SIG-M5 (cell line): ENCODE measurements around the gene KCNN3.
"Not testable (repeated sequence)": the region's sequence is repeated elsewhere in the genome, so short reads cannot be mapped to it uniquely, and the experiment has no call there.

Source experiments
- DNase-seq: peaks from one replicate; lab custom pipeline; 2025; lab: John Stamatoyannopoulos, UW

The KCNN3 gene

GRCh38 chr1:154703170-154703569 is 166.9 kb downstream of the KCNN3 start:
- DNase-seq: no peak

- DNase-seq: no peak
These were observed 171.6 kb downstream of the KCNN3 start for GRCh38 chr1:154698320-154699096.

GRCh38 chr1:154697710-154698109 is 172.4 kb downstream of the KCNN3 start:
- no peak for DNase-seq

- DNase-seq: no peak
These were observed 173.6 kb downstream of the KCNN3 start for GRCh38 chr1:154696456-154696855.

- DNase-seq: no peak
These were observed 174.1 kb downstream of the KCNN3 start for GRCh38 chr1:154695985-154696384.

GRCh38 chr1:154694995-154695394 is 175.1 kb downstream of the KCNN3 start:
- no peak for DNase-seq

- DNase-seq: no peak
These were observed 181.0 kb downstream of the KCNN3 start for GRCh38 chr1:154689083-154689482.

- DNase-seq: no peak
These were observed 183.6 kb downstream of the KCNN3 start for GRCh38 chr1:154686507-154686906.

- no peak for DNase-seq
These were observed 186.3 kb downstream of the KCNN3 start for GRCh38 chr1:154683820-154684219.

- DNase-seq: no peak
These were observed 187.8 kb downstream of the KCNN3 start for GRCh38 chr1:154682254-154682653.

GRCh38 chr1:154677844-154678243 is 192.2 kb downstream of the KCNN3 start:
- not testable (repeated sequence) for DNase-seq

GRCh38 chr1:154676847-154677246 is 193.2 kb downstream of the KCNN3 start:
- DNase-seq: not testable (repeated sequence)

- DNase-seq: not testable (repeated sequence)
These were observed 195.6 kb downstream of the KCNN3 start for GRCh38 chr1:154674456-154674855.

GRCh38 chr1:154672245-154672644 is 197.8 kb downstream of the KCNN3 start:
- not testable (repeated sequence) for DNase-seq

GRCh38 chr1:154671412-154671811 is 198.7 kb downstream of the KCNN3 start:
- DNase-seq: not testable (repeated sequence)

- not testable (repeated sequence) for DNase-seq
These were observed 199.5 kb downstream of the KCNN3 start for GRCh38 chr1:154670310-154671270.

- no peak for DNase-seq
These were observed 200.4 kb downstream of the KCNN3 start for GRCh38 chr1:154669464-154670282.

GRCh38 chr1:154666051-154666790 is 203.9 kb downstream of the KCNN3 start:
- no peak for DNase-seq

GRCh38 chr1:154664331-154665002 is 205.6 kb downstream of the KCNN3 start:
- no peak for DNase-seq

GRCh38 chr1:154663471-154664060 is 206.5 kb downstream of the KCNN3 start:
- no peak for DNase-seq
